GM18499 (cell line): ENCODE data around the gene SHH.

Experiments
- ATAC-seq: cut with Tn5 transposase; IDR thresholded peaks from one replicate; pipeline ENCODE4 v1.9.1; 2021; ENCODE audit warnings: moderate number of reproducible peaks; ENCODE audit not compliant: insufficient read depth, unreplicated experiment

SHH gene

DNA sequence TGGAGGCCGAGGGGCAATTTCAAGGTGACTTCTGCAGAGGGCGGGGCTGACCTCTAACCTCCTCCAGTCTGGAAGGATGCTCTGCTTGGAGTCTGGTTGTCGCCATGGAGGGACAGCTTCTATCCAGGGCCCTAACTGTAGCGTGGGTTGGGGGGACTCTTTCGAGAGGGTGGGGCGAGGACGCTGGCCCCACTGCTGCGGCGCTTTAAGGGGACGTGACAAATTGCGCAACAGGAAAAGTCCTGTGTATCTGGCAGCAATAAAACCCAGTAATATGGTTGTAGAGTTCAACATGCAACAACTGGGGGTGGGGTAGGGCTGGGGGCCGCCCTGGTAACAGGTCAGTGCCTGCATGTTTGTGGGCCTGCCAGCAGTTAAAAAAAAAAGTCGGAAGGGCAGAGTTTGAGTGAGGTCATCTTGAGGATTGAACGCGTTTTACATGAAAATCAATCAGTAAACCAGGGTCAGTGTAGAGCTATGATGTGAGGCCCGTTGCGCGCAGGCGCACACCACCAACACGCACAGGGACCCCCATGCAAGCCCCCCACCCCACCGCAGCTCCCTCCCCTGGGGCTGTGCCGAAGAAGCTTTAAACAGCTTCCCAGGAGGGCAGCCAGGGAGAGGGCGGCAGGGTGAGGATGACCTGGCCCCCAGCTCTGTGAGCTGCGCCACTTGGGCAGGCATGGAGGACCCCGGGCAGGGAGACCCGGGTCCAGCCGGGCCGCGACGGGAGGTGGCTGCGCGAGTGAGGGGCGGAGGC lies 4.3 kb downstream of the SHH start:
- ATAC-seq: no peak

DNA sequence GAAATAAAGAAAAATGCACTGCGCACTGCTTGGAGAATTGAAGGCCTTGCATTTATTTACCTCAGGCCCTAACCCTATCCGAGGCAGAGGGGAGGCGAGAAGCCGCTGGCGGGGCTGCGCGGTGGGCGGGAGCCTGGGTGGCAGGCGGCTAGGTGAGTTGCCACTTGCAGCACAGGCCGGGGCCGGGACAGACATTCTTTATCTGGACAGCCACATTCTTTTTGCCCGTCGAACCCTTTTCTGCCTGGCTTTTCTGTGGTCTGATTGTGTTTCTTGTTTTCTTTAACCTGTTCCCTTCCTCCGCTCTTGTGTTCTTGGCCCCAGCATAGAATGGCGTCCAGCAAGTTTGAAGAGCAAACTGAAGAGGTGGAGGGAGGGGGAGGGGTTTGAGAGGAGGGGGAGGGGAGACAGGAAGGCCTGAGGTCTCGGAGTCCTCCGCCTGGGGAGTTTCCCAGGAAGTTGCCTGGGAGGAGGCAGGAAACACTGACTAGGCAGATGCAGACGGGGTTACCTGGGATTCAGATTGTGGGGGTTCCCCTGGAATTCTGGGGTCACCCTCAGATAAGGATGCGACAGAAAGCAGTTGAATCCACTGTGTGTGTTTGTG lies 5.1 kb downstream of the SHH start:
- ATAC-seq: no peak

DNA sequence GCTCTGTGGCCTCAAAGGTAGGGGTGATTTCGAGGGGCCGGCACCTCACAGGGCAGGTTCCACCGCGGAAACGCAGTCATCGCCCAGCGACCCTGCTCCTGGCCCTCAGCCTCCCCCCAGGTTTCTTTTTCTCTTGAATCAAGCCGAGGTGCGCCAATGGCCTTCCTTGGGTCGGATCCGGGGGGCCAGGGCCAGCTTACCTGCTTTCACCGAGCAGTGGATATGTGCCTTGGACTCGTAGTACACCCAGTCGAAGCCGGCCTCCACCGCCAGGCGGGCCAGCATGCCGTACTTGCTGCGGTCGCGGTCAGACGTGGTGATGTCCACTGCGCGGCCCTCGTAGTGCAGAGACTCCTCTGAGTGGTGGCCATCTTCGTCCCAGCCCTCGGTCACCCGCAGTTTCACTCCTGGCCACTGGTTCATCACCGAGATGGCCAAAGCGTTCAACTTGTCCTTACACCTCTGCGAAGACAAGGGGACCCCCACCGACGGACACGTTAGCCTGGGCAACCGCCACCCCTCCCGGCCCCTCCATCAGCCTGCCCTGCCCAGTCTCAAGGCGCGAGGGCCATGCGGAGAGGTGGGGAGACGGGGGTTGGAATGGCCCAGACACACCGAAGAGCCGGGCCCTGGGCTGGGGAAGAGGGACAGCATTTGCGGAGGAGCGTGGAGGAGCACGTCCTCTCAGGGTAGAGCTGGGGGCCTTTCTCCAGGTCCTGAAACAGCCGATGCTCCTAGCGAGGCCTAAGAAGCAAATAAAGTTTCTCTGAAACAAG lies 6.0 kb downstream of the SHH start:
- no peak for ATAC-seq

DNA sequence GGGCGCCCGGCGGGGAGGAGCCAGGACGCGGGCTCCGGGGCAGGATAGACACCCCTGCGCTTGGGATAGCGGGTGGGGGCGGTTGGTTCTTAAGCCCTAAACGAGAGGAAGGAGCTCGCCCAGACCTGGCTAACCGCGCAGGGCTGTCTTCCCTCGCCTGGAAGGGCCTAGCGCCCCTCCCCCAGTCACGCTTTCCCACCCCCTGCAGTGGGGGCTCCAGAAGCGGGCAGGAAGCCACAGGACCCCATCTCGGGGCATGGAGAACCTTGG lies 6.5 kb downstream of the SHH start:
- ATAC-seq: no peak

DNA sequence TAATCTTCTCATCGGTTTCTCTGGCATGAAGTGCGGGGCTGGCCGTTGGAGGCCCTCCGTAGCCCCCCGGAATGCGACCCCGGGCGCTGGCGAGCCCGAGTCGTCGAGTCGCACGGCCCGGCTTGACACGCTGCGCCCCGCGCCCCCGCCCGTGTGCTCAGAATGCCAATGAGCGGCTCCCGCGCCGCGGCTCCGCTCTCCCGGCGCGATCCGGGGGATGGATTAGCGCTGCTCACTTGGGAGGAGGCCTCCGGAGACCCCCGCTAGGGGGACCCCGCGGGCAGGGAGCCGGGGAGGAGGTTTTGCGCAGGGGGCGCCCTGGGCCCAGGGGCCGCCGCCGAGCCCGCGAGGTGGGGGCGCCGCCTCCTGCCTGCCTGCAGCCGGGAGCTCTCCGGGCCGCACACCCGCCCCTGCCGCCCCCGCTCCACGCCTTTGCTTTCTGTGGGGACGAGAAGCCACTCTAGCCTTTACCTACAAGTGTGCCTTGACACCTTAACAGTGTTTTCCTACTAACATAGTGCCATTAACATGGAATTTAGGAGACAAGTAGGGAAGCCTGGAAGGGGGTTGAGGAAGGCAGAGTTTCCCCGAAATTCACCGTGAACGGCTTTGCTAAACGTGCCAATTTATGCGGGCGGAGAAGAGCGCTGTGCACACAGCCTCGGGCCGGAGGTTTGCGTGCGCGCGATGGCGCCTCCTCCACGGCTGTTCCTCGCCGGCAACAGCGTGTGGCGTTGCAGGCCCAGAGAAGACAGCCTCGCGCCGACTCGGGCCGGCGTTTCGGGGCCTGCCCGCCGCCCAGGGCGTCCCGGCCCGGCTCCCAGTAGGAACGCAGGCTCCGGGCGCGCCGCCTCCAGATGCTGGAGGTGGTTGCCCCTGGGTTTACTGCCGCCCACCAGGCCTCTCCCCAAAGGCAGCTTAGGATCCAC lies 7.1 kb downstream of the SHH start:
- no peak for ATAC-seq

- ATAC-seq: no peak
Measured at GRCh38 chr7:155804431-155804831, 7.8 kb downstream of the SHH start.

- no peak for ATAC-seq
Measured at GRCh38 chr7:155803418-155804376, 8.6 kb downstream of the SHH start.

DNA sequence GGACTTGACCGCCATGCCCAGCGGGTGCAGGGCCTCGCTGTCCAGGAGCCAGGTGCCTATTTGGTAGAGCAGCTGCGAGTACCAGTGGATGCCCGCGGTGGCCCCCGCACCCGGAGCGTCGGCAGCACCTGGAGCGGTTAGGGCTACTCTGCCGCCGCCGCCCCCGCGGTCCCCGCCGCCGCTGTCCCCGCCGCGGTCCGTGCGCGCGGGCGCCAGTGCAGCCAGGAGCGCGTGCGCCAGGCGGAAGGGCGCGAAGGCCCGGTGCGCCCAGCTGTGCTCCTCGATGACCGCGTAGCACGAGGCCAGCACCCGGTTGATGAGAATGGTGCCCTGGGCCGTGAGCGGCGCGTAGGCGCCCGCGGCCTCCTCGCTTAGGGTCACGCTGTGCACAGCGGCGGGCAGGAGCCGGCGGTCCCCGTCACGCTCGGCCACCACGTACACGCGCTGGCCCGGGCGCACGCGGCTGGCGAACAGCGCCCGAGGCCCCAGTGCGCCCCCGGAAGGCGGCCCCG lies 9.3 kb downstream of the SHH start:
- no peak for ATAC-seq

- ATAC-seq: no peak
Measured at GRCh38 chr7:155802291-155802690, 10.0 kb downstream of the SHH start.

DNA sequence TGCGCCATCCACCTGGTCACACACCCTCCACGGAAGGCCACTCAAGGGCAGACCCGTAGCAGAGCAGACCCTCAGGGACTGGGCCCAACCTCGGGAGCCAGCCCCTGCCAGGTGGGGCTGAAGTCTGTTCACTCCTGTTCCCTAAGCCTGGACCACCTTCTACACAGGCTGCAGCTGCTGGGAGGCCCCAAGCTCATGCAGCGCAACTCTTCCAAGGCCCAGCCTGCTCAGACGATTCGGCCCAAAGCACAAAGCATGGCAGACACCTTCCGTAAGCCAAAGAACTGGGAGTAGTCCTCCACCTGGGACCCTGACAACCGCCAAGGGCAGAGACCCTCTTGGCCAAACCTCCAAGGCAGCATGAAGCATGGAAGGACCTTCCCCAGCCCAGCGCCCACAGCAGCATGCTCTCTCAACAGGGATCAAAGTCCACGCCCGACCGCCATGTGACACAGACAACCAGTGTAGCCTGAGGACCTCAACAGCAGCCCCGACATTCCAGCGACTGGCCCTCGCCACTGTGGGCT lies 11.5 kb downstream of the SHH start:
- ATAC-seq: no peak

DNA sequence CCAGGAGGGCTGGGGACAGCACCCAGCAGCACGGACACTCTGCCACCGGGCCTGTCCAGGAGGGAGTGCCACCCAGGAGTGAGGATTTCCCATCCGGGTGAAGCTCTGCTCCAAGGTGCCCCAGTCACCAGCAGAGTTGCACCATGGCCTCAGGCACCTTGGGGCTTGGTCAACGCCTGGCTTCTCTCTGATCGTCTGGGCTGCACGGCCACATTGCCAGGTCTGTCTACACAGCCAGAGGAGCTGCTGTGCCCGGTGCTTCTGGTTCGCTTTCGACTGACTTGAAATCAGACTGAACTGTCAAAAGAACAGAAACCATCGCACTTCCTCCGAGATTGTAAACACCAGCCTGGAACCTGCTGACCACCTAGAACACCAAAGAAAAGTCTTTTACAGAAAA lies 12.0 kb downstream of the SHH start:
- no peak for ATAC-seq

GRCh38 chr7:155799514-155799913 lies 12.7 kb downstream of the SHH start:
- no peak for ATAC-seq

DNA sequence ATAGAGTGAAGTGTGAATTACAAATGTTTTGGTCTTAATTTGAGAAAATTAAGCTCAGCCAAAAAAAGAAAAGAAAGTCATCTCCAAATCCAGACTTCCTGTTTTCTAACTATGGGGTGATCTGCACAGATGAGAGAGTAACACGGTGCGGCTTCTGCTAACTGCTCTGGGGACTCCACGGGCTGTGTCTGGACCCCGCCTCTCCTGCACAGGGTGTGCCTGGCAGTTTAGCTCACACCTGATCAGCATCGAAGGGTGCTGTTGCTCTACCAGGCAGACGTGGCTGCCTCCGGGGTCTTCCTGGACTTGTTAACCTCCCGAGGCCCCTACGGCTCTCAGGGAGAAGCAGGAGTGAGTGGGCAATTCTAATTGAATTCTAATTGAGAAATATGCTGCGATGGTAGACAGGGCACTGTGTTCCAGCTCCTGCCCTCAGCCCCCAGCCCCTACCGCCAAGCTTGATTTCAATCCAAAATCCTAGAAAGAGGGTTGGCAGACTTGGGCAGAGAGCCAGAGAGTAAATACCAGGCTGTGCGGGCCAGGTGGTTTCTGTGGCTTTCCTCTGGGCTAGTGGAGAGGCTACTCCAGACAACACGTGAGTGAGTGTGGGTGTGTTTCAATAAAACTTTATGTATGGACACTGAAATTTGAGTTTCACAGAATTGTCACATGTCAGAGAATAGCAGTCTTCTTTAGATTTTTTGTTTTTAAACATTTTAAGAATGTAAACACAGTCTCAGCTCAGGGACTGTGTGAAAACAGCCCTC lies 13.4 kb downstream of the SHH start:
- ATAC-seq: no peak

GRCh38 chr7:155797262-155798250 lies 14.7 kb downstream of the SHH start:
- ATAC-seq: no peak

DNA sequence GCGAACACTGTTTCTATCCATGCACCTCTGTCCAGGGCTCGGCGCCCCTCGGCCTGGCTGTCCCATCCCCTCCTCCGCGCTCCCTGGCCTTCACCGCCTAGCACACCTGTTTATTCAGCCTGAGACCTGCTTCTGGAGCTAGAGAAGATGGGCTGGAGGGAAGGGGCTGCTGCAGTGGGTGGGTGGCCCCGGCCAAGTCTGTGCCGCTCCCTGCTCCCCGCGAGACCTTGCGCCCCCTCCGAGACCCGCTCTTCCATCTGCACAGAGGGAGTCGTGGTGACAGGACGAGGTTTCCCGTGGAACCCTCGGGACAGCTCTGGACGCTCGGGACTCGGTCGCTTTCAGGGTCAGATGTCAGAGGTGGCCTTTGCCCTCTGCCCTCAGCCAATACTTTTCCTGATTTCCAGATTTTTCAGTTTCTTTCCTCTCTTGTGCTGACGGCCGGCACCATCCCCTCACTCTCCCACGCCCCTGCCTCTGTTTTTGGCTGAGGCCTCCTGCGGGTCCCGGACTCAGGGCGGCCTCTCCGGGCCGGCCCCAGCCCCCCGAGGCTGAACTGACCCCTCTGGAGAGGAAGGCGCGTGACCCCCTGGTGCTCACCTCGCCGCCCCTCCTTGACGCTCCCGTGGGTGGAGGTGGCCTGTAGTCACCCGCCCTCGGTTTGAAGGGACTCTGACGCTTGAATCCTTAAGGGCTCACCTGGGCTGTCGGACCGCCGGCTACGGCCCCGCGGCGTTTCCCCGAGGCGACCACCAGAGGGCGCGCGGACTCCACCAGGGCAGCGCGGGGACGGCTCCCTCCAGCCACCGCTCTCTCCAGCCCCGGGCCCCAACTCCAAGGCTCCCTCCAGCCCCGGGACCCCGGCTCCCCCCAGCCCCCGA lies 15.6 kb downstream of the SHH start:
- ATAC-seq: no peak

GRCh38 chr7:155795951-155796350 lies 16.3 kb downstream of the SHH start:
- no peak for ATAC-seq
